Spleen (tissue), 3 donors: Measurements from ENCODE around the gene AGPAT2.

ENCODE experiments used
- POLR2A ChIP-seq, 3 donors: fragments of 450-650 bp; IDR thresholded peaks; one replicate each; pipeline ENCODE4 v1.5.1; 2017; ENCODE audit warnings: antibody characterized with exemption in 3 of 3, mild to moderate bottlenecking in 1 of 3
- POLR2AphosphoS5 ChIP-seq, 3 donors: sonication (generic); formaldehyde crosslinking; IDR thresholded peaks; one replicate each; pipeline ENCODE4 v1.5.1; 2017; ENCODE audit warnings: antibody characterized with exemption in 3 of 3

GRCh38 chr9:136645352-136645902 is 41.8 kb downstream of the AGPAT2 start:
- TF ChIP-seq POLR2A (IDR thresholded peaks at IDR 0.05) (no peak), POLR2AphosphoS5 (IDR thresholded peaks at IDR 0.05) (no peak)
